ENCODE data around the gene DNAI2.

- TF ChIP-seq CTCF (IDR thresholded peaks at IDR 0.05; ENCODE audit: insufficient read depth, low read depth, low read length) (no peak), EZH2 (IDR thresholded peaks at IDR 0.05; ENCODE audit: insufficient read depth, low read length) (no peak)
These were observed 25.4 kb downstream of the DNAI2 start for GRCh38 chr17:74299226-74300009.

Measured in astrocyte (in vitro differentiated cells and primary cell).